GM10266 (cell line): ENCODE measurements around the gene RSRC1.
"Not testable (repeated sequence)": the region's sequence is repeated elsewhere in the genome, so short reads cannot be mapped to it uniquely, and the experiment has no call there.

Experiments
- DNase-seq: peaks from one replicate; pipeline ENCODE4 v3.0.0; 2012; ENCODE audit errors: extremely low spot score
- CTCF ChIP-seq: IDR thresholded peaks from 2 replicates; pipeline ENCODE4 v1.5.1; 2012; ENCODE audit warnings: mild to moderate bottlenecking, low read depth; ENCODE audit not compliant: control insufficient read depth, insufficient read depth; ENCODE audit errors: missing control alignments

The RSRC1 gene

GRCh38 chr3:158226429-158226828 lies 116.5 kb downstream of the RSRC1 start:
- no peak for DNase-seq
- no peak for TF ChIP-seq CTCF

- not testable (repeated sequence) for DNase-seq
Measured at GRCh38 chr3:158228942-158229341, 119.1 kb downstream of the RSRC1 start.

GRCh38 chr3:158233791-158234190 lies 123.9 kb downstream of the RSRC1 start:
- TF ChIP-seq CTCF = no peak
- no peak for DNase-seq

GRCh38 chr3:158244274-158244673 lies 134.4 kb downstream of the RSRC1 start:
- TF ChIP-seq CTCF = no peak
- no peak for DNase-seq

GRCh38 chr3:158247288-158247687 lies 137.4 kb downstream of the RSRC1 start:
- no peak for DNase-seq
- no peak for TF ChIP-seq CTCF

- no peak for DNase-seq
- no peak for TF ChIP-seq CTCF
Measured at GRCh38 chr3:158248261-158248660, 138.4 kb downstream of the RSRC1 start.

- TF ChIP-seq CTCF = no peak
- DNase-seq = no peak
Measured at GRCh38 chr3:158249183-158249582, 139.3 kb downstream of the RSRC1 start.

GRCh38 chr3:158258619-158259018 lies 148.7 kb downstream of the RSRC1 start:
- no peak for DNase-seq
- no peak for TF ChIP-seq CTCF
